Activated T-cell treated with anti-CD3 and anti-CD28 coated beads, Interleukin-2, amount 50 U/mL, for 48 hours (primary cell): ENCODE measurements around the gene SH3PXD2B.
A peak's percentile ranks its signal among the peaks of the same experiment; 100 is the strongest.
"Not testable (repeated sequence)": the region's sequence is repeated elsewhere in the genome, so short reads cannot be mapped to it uniquely, and the experiment has no call there.

Experiments
- DNase-seq, 2 experiments: peaks; one replicate each; pipeline ENCODE4 v3.0.0-alpha.2; 2020

SH3PXD2B gene

GRCh38 chr5:172334196-172334595 lies 120.1 kb downstream of the SH3PXD2B start:
- peak; percentile 20 to 31 for DNase-seq

DNA sequence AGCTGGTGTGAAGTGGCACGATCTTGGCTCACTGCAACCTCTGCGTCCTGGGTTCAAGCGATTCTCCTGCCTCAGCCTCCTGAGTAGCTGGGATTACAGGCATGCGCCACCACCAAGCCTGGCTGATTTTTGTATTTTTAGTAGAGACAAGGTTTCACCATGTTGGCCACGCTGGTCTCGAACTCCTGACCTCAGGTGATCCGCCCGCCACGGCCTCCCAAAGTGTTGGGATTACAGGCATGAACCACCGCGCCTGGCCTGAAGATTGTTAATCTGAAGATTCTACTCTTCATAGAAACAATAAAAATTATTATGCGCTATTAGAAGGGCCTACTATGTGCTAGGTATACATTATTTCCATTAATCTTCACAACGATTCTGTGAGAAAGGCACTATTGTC lies 127.4 kb downstream of the SH3PXD2B start:
- not testable (repeated sequence) for DNase-seq

GRCh38 chr5:172325452-172325851 lies 128.9 kb downstream of the SH3PXD2B start:
- no peak for DNase-seq

DNA sequence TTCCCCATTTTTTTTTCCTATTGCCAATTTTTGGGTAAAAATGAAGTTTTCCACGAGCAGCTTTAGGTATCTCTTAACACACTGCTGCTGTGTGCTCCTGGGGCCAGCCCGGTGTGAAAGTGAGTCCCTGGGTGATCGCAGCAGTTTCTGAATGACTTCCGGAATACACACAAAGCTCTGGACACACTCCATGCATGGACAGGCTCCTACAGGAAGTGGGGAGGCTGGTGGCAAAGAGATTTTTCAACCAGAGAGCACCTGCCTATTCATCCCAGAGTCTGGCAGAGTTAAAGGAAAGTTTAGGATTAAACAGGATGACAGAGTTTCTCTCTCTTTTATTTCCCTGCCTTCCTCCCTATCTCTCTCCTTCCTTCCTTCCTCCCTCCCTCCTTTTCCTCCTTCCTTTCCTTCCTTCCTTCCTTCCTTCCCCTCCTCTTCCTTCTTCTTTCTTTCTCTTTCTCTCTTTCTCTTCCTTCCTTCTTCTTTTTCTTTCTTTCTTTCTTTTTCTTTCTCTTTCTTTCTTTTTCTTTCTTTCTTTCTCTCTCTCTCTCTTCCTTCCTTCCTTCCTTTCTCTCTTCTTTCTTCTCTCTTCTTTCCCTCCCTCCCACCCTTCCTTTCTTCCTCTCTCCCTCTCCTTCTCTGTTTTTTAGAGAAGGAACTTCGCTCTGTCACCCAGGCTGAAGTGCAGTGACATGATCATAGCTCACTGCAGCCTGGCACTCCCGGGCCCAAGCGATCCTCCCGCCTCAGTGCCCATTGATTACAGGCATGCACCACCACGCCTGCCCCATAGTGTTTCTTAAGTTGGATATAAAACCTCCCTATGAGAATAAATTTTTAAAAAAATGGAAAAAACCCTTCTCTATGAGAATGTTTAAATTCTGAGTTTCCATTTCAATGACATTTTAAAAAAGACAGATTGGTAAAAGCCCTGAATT lies 132.0 kb downstream of the SH3PXD2B start:
- DNase-seq = no peak

DNA sequence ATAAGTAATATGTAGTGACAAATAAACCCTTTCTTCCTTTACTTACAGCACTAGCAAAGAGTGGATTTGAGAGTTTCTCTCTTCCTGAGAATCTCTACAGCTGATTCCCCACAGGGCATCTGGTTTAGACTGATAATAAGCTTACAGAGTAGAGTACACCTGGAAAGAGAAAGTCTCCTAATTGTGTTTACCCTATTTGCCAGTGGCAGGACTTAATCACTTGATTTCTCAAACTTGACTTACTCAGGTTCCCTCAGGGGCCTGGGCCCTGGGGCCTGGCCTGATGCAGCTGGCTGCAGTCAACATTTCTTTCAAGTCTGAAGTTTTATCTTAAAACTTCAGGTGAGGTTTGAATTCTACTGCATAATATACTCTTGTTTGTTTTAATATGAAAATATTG lies 132.7 kb downstream of the SH3PXD2B start:
- no peak for DNase-seq

DNA sequence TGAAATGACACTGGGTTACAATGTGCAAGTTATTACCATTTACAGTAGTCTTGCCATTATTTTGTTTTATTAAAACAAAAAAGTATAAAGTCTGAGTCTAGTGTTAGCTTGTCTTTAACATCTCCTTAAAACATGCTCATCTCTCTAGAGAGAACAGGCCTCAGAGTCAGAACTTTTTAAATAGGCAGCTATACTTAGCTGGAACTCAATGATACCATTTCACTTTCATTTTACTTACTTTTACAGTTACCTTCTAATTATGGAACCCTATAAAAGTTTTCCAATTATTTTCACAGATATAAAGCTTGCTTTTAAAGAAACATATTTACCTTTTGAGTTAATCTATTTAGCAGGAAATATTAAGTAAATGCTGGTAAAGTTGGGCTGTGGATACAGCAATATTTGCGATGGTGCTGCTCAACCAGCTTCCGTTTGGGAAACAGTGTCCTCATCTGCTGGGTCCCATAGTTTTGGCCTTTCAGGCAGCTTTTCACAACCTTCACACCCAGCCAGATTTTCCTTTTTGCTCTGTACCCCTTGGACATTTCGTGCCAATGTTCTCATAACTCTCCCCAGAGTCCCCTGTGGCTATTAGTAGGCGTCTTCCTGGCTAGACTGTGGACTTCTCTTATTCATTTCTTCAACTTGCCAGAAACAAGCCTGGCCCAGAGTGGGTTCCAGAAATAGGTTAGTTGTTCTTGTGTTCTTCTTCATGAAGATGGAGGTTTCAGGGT lies 134.4 kb downstream of the SH3PXD2B start:
- no peak for DNase-seq

DNA sequence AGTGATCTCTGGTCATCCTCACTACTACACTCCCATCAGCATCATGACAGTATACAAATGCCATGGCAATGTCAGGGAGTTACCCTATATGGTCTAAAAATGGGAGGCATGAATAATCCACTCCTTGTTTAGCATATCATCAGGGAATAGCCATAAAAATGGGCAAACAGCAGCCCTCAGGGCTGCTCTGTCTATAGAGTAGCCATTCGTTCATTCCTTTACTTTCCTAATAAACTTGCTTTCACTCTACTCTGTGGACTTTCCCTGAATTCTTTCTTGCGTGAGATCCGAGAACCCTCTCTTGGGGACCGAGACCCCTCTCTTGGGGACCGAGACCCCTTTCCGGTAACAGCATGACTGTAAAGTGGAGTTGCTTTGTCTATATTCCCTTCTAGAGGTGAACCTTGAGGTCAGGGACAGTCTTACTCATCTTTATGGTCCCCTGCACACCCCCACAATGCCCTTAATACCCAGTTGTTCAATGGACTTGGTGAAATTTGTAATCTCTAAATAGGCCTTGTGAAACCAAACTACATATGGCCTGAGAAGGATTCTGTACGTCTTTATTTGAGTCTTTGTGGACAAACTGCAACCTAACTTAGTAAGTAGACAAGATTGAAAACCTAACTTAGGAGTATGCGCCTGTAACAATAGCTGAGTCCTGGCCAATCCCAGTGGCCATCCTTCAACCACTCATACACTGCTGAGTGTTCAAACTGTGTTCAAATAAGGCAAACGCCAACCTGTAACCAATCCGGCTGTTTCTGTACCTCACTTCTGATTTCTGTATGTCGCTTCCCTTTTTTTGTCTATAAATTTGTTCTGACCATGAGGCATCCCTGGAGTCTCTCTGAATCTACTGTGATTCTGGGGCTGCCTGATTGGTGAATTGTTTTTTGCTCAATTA lies 138.5 kb downstream of the SH3PXD2B start:
- DNase-seq = no peak

GRCh38 chr5:172313915-172314314 lies 140.4 kb downstream of the SH3PXD2B start:
- DNase-seq = no peak

GRCh38 chr5:172312286-172312685 lies 142.0 kb downstream of the SH3PXD2B start:
- no peak for DNase-seq

GRCh38 chr5:172311605-172312004 lies 142.7 kb downstream of the SH3PXD2B start:
- DNase-seq = no peak

- no peak for DNase-seq
Measured at GRCh38 chr5:172311026-172311425, 143.3 kb downstream of the SH3PXD2B start.

GRCh38 chr5:172305380-172305779 lies 148.9 kb downstream of the SH3PXD2B start:
- no peak for DNase-seq

- no peak for DNase-seq
Measured at GRCh38 chr5:172303572-172304335, 150.6 kb downstream of the SH3PXD2B start.

GRCh38 chr5:172303162-172303561 lies 151.2 kb downstream of the SH3PXD2B start:
- DNase-seq = no peak

DNA sequence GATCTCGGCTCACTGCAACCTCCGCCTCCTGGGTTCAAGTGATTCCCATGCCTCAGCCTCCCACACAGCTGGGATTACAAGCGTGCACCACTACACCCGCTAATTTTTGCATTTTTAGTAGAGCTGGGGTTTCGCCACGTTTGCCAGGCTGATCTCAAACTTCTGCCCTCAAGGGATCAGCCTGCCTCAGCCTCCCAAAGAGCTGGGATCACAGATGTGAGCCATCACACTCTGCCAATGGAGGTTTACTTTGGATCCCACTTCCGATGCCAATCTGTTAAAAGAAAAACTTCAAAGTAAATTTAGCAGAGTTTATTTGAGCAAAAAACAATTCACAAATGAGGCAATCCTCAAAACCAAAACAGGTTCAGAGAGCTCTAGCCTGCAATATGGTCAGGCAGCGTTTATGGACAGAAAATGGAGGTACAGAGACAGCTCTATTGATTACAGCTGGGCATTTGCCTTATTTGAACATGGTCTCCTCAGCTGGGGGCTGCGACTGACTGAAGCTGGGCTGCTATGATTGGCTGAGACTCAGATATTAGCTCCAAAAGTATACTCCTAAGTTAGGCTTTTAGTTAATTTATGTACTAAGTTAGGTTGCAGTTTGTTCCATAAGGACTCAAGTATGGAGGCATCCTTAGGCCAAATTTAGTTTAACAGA lies 152.1 kb downstream of the SH3PXD2B start:
- no peak for DNase-seq

- DNase-seq = no peak
Measured at GRCh38 chr5:172299916-172300439, 154.3 kb downstream of the SH3PXD2B start.

DNA sequence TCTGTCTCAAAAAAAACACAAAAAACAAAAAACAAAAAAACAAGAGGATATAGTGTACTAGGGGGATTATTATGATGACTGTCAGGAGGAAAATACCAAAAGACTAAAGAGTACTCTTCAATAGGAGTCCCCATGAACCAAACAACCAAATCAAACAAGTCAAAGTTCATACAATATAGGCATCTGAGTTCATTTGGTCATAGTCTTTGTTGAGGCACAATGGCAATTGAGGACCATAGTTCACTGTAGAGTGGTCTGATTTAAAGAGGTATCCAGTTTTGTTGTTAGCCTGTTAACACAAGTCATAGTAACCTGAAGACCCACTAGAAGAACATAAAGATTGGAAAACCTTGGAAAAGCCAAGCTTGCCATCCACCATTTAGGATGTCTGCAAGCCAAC lies 159.5 kb downstream of the SH3PXD2B start:
- DNase-seq = no peak

DNA sequence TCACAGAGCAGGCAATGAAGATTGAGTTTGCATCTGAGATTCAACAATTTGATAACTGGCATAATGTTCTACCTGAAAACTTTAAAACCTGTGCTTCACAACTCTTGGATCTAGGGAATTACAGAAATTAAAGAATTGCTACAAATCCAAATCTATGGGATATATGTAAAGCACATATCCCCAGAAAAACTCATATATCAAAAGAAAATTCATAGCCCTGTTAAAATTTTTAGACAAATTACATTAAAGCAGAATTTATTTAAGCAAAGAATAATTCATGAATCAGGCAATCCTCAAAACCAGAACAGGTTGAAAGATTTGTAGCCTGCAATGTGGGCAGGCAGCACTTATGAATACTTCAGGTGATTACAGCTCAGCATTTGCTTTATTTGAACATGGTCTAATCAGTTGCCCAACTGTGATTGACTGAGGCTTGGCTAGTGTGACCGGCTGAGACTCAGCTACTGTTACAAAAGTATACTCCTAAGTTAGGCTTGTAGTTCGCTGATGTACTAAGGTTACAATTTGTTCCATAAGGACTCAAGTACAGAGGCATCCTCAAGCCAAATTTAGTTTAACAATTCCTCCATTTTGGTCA lies 160.5 kb downstream of the SH3PXD2B start:
- DNase-seq = no peak

GRCh38 chr5:172293054-172293744 lies 161.1 kb downstream of the SH3PXD2B start:
- DNase-seq = peak; percentile 58 to 69

DNA sequence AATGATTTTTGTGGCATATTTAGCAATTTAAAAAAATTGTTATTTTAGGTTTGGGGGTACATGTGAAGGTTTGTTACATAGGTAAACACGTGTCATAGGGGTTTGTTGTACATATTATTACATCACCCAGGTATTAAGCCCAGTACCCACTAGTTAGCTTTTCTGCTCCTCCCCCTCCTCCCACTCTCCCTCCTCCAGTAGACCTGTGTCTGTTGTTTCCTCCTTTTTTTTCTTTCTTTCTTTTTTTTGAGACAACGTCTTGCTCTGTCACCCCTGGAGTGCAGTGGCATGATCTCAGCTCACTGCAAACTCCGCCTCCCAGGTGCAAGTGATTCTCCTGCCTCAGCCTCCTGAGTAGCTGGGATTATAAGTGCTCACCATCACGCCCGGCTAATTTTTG lies 162.5 kb downstream of the SH3PXD2B start:
- DNase-seq = not testable (repeated sequence)
